LNCaP clone FGC (cell line): ENCODE data around the gene RAB31.

Source experiments
- DNase-seq: peaks from one replicate; pipeline ENCODE4 v3.0.0-alpha.2; 2011; ENCODE audit warnings: low read depth
- H3K4me3 ChIP-seq: 2 replicates; pipeline ENCODE4 v1.5.1; 2011; ENCODE audit warnings: mild to moderate bottlenecking, low read depth, low read length, control low read depth
- TF ChIP-seq, protein P1 (sequence below): IDR thresholded peaks from 2 replicates; pipeline ENCODE4 v1.5.1; 2012; ENCODE audit warnings: mild to moderate bottlenecking; ENCODE audit not compliant: control insufficient read depth, insufficient read depth; ENCODE audit errors: extremely low read depth

The RAB31 gene

DNA sequence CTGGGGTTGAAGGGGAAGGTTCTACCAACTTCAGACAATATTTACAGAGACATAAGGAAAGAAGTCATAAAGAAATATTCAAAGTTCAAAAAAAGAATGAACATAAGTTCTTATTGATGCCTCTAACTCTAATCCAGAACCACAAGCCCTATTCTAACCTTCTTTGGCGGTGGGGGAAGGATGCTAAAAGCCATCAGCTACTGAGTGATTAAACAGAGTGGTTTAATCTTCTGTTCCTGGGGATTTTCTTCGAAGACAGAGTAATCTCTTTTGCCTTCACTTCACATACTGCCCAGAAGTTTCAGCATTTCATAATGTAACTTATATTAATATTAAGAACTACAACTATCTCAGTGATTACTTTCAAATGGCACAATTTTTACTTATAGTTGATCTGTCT lies 126.5 kb downstream of the RAB31 start:
- H3K4me3 ChIP-seq, result no peak overlapping the region
- TF ChIP-seq, protein P1, sequence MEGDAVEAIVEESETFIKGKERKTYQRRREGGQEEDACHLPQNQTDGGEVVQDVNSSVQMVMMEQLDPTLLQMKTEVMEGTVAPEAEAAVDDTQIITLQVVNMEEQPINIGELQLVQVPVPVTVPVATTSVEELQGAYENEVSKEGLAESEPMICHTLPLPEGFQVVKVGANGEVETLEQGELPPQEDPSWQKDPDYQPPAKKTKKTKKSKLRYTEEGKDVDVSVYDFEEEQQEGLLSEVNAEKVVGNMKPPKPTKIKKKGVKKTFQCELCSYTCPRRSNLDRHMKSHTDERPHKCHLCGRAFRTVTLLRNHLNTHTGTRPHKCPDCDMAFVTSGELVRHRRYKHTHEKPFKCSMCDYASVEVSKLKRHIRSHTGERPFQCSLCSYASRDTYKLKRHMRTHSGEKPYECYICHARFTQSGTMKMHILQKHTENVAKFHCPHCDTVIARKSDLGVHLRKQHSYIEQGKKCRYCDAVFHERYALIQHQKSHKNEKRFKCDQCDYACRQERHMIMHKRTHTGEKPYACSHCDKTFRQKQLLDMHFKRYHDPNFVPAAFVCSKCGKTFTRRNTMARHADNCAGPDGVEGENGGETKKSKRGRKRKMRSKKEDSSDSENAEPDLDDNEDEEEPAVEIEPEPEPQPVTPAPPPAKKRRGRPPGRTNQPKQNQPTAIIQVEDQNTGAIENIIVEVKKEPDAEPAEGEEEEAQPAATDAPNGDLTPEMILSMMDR, result no peak
- DNase-seq, result no peak

DNA sequence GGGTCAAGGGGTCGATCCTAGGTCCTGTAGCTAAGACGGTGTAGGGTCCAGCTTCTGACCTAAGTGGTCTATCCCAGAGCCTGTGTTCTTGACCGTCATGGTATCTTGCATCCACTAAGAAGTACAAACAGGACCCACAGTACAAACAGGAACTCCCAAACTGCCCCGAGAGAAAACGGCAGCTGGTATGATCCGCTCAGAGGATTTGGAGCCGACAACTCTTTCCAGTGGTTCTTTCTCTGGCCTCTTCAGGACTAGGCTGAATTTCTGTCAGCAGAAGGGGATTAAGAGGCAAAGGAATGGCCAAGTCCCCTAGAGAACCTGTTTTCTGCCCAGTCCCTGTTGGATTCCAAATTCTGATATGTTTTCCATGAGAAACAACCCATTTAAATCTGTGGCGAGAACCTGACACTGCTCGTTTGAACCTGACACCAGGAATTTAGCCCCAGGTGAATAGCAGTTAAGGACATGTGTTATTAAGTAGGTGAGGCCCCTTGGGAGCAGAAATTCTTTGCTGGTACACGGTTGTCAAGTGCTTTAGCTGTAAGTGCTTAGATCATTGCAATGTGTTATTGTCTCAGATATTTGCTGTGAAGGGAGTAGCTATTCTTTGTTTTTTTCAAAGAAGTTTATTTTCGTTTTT lies 127.1 kb downstream of the RAB31 start:
- no peak overlapping the region for H3K4me3 ChIP-seq
- TF ChIP-seq, protein P1, result no peak
- DNase-seq, result no peak

DNA sequence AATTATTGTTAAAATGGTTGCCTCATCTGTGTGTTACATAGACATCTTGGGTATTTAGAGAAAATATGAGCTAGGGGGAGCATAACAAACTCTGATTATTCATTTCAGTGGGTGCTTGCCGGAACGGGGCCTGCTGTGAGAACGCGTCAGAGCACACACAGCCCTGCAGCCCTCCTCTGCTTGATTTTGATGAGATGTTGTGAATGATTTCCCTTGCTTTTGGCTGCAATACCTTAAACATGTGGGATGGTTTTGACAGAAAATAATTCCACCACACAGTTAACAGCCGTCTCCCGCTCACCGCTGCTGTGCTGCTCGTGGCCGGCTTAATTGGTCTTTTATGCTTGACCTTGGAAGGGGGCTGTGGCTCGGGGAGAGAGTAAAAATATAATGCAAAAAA lies 127.7 kb downstream of the RAB31 start:
- TF ChIP-seq, protein P1, result no peak
- H3K4me3 ChIP-seq, result no peak overlapping the region
- DNase-seq, result no peak

DNA sequence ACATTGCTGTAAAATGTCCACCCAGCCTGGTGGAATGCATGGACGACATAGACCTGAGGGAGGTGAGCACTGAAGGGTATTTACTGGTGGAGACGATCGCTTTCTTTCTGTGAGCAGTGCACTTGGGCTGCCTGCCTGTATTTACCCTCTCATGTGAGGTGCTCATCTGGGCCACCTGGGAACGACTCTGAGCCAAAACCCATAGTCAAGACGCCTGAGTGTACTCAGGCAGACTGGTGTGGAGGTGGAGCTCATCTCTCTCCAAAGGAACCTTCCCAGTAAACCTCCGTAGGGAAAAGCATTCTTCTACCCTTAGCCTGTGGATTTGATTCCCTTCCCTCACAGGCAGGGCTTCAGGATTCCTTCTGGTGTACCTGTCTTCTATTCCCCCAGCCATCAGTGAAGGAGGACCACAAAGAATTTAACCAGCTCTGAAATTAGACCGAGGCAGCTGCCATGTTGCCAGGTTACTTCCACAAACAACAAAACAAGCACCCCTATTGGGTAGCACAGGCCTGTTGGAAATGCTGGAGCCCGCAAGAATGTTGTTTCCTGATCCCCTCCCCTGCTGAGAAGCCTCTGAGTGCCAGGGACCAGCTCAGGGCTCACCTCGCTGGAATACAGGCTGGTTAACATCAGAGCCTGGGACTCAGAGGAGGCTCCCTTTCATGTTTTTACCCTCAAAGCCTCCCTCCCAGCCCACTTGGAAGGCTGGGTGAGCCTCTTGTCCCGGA lies 130.2 kb downstream of the RAB31 start:
- TF ChIP-seq, protein P1, result no peak
- no peak for DNase-seq
- H3K4me3 ChIP-seq, result no peak overlapping the region

DNA sequence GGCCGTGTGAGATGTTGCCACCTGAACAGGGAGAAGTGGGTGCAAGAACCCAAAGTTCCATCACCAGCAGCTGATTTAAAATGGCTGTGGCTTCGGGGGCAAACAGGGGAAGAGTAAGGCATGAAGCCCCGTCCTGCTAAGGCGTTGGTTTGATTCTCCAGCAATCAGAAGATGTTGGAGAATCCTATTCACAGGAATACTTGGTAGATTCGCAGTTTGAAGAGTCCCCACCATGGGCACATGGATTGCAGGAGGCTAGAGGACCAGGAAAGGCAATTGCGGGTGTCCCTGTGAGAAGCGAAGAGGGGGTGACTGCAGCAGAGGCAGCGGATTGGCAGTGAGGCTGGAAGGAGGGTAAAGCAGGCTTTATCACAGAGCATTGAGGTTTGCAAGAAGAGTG lies 131.1 kb downstream of the RAB31 start:
- no peak for DNase-seq
- TF ChIP-seq, protein P1, result no peak
- no peak overlapping the region for H3K4me3 ChIP-seq

DNA sequence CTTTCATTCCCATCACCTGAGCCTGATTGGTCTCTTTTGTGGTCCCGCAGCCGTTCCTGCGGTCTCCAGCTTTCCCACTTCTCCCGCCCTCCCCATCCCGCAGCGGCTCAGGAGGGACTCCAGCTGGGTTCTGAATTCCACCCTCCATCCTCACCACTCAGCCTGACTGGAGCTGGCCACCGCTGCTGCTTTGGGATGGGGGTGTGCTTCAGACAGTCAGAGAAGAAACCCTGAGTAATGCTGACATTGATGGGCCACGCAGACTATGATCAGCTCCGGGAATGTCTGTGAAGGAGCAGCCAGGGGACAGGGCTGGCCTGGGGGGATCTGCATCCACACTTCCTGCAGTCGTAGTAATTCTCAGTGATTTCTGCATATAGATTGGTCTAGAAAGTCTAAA lies 131.8 kb downstream of the RAB31 start:
- H3K4me3 ChIP-seq, result no peak overlapping the region
- DNase-seq, result no peak
- TF ChIP-seq, protein P1, result no peak
